ENCODE measurements around the gene ZC3H15.

DNA sequence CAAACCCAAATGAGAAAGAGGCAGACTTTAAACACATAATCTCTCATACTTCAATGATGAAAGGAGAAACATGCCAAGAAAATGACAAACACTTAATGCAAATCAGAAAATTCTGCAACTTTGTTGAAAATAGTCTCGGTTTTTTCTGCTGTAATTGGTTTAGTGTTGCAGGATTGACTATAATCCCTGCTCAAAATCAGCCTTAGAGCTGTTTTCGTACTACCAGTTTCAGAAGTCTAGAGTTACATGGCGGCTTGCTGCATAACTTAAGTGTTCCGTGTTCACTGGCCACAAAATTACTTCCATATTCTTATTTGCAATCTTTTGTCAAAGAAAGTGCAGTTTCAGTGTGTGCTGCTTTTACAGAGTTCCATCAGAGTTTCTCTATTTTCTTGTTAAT, 54.9 kb downstream of the ZC3H15 start:
- no peak for TF ChIP-seq POLR2AphosphoS5 (IDR thresholded peaks at IDR 0.05; ENCODE audit: low read depth, low read length)
- TF ChIP-seq TAF1 (IDR thresholded peaks at IDR 0.05; ENCODE audit: borderline replicate concordance, insufficient read depth, low read length) = no peak
- TF ChIP-seq, protein P1, sequence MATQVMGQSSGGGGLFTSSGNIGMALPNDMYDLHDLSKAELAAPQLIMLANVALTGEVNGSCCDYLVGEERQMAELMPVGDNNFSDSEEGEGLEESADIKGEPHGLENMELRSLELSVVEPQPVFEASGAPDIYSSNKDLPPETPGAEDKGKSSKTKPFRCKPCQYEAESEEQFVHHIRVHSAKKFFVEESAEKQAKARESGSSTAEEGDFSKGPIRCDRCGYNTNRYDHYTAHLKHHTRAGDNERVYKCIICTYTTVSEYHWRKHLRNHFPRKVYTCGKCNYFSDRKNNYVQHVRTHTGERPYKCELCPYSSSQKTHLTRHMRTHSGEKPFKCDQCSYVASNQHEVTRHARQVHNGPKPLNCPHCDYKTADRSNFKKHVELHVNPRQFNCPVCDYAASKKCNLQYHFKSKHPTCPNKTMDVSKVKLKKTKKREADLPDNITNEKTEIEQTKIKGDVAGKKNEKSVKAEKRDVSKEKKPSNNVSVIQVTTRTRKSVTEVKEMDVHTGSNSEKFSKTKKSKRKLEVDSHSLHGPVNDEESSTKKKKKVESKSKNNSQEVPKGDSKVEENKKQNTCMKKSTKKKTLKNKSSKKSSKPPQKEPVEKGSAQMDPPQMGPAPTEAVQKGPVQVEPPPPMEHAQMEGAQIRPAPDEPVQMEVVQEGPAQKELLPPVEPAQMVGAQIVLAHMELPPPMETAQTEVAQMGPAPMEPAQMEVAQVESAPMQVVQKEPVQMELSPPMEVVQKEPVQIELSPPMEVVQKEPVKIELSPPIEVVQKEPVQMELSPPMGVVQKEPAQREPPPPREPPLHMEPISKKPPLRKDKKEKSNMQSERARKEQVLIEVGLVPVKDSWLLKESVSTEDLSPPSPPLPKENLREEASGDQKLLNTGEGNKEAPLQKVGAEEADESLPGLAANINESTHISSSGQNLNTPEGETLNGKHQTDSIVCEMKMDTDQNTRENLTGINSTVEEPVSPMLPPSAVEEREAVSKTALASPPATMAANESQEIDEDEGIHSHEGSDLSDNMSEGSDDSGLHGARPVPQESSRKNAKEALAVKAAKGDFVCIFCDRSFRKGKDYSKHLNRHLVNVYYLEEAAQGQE (IDR thresholded peaks at IDR 0.05; ENCODE audit: insufficient read depth in 1 of 2, low read depth in 2 of 2, low read length in 2 of 2) = no peak
- TF ChIP-seq SIN3A (IDR thresholded peaks at IDR 0.05; ENCODE audit: borderline replicate concordance, insufficient read depth, low read length) = no peak
- TF ChIP-seq FOXP2 (optimal IDR thresholded peaks at IDR 0.05; ENCODE audit: borderline replicate concordance, extremely low read depth, extremely low read length, insufficient read depth) = no peak

Measured in PFSK-1 (cell line).